GM12878 (cell line): ENCODE results near the gene KLF3. TPM values are rescaled to one million over a fixed set of nuclear protein-coding genes. Genes with fewer than 3 reads are reported as not detected.

Experiments
- ATAC-seq: fragments of 200-7000 bp; cut with Tn5 transposase; 3 replicates; pipeline ENCODE4 v1.9.1; 2020; ENCODE audit warnings: mild to moderate bottlenecking, moderate library complexity
- BruUV-seq: library from RNA; stranded (reverse); fragments of 400-500 nt; replicated peaks from 2 replicates; lab custom pipeline; 2021; lab: Mats Ljungman, UMichigan
- CTCF ChIA-PET: fragments of 300-600 bp; sonication (Branson Sonifier 250); formaldehyde crosslinking; extraction: SDS; loops from one replicate; lab custom pipeline; 2021; ENCODE audit warnings: inconsistent platforms; lab: Yijun Ruan, JAX
- POLR2A ChIA-PET: fragments of 350-600 bp; formaldehyde crosslinking; extraction: SDS; loops from one replicate; lab custom pipeline; 2021; ENCODE audit warnings: inconsistent platforms; lab: Charles Lee
- RAD21 ChIA-PET: fragments of 300-600 bp; sonication (Branson Sonifier 250); formaldehyde crosslinking; loops from one replicate; lab custom pipeline; 2023; ENCODE audit warnings: antibody characterized with exemption; ENCODE audit not compliant: unreplicated experiment; lab: Charles Lee
- SMC1A ChIA-PET: fragments of 300-600 bp; sonication (Branson Sonifier 250); formaldehyde crosslinking; loops from one replicate; lab custom pipeline; 2023; ENCODE audit not compliant: unreplicated experiment, uncharacterized antibody; lab: Charles Lee
- DNase-seq: peaks from one replicate; pipeline ENCODE4 v3.0.0-alpha.2; 2011; ENCODE audit warnings: low read depth, low spot score
- FAIRE-seq: peaks from 3 replicates; lab custom pipeline; 2011; peaks lifted over from hg19 to GRCh38; lab: Jason Lieb, UNC
- H2AFZ ChIP-seq: 2 replicates; pipeline ENCODE4 v1.6.0; 2011; ENCODE audit warnings: low read depth, low read length, control low read depth; ENCODE audit not compliant: control insufficient read depth
- H3K27ac ChIP-seq: 2 replicates; pipeline ENCODE4 v1.5.1; 2011; ENCODE audit warnings: control low read depth; ENCODE audit not compliant: control insufficient read depth, insufficient read depth
- H3K27me3 ChIP-seq, 2 experiments: replicated peaks in 1 of 2; 2 replicates each; pipeline versions ENCODE4 v1.6.0 to v1.6.1; 2011; ENCODE audit warnings: low read length in 1 of 2; ENCODE audit not compliant: control insufficient read depth in 2 of 2, insufficient read depth in 2 of 2
- H3K36me3 ChIP-seq, 2 experiments: 2 replicates each; pipeline ENCODE4 v1.5.1; 2011; ENCODE audit warnings: low read length in 1 of 2; ENCODE audit not compliant: control insufficient read depth in 2 of 2, insufficient read depth in 2 of 2
- H3K4me1 ChIP-seq: 2 replicates; pipeline ENCODE4 v1.6.1; 2011; ENCODE audit warnings: mild to moderate bottlenecking, low read length, moderate library complexity, mixed read lengths; ENCODE audit not compliant: control insufficient read depth, insufficient read depth
- H3K4me2 ChIP-seq: 2 replicates; pipeline ENCODE4 v1.6.0; 2011; ENCODE audit warnings: control low read depth; ENCODE audit not compliant: control insufficient read depth, insufficient read depth
- H3K4me3 ChIP-seq: fragments of 200-600 bp; sonication (generic); 2 replicates; pipeline ENCODE4 v1.5.1; 2016
- H3K79me2 ChIP-seq: 2 replicates; pipeline ENCODE4 v1.6.0; 2011; ENCODE audit warnings: low read length; ENCODE audit not compliant: control insufficient read depth, insufficient read depth
- H3K9ac ChIP-seq: 2 replicates; pipeline ENCODE4 v1.8.0; 2011; ENCODE audit warnings: low read length, control low read depth, mixed read lengths; ENCODE audit not compliant: control insufficient read depth, insufficient read depth
- H3K9me3 ChIP-seq: replicated peaks from 3 replicates; pipeline ENCODE4 v1.5.1; 2011; ENCODE audit warnings: mild to moderate bottlenecking, low read length; ENCODE audit not compliant: control insufficient read depth, insufficient read depth
- H4K20me1 ChIP-seq: 2 replicates; pipeline ENCODE4 v1.6.0; 2011; ENCODE audit not compliant: control insufficient read depth, insufficient read depth
- CBX5 ChIP-seq: sonication (generic); IDR thresholded peaks from 2 replicates; pipeline ENCODE4 v1.6.1; 2016; ENCODE audit warnings: low read depth, moderate library complexity, mild to moderate bottlenecking, inconsistent platforms
- CHD4 ChIP-seq: fragments of 200-600 bp; sonication (generic); IDR thresholded peaks from 2 replicates; pipeline ENCODE4 v1.6.1; 2016; ENCODE audit warnings: mild to moderate bottlenecking
- GABPA ChIP-seq: IDR thresholded peaks from 2 replicates; pipeline ENCODE4 v1.6.1; 2014; ENCODE audit warnings: antibody characterized with exemption, low read depth, mild to moderate bottlenecking, inconsistent platforms
- IKZF2 ChIP-seq, 2 experiments: fragments of 450-650 bp; IDR thresholded peaks; 2 replicates each; pipeline ENCODE4 v1.6.1; 2017; ENCODE audit warnings: mild to moderate bottlenecking in 2 of 2, moderate library complexity in 2 of 2
- LARP7 ChIP-seq: fragments of 450-650 bp; IDR thresholded peaks from 2 replicates; pipeline ENCODE4 v1.6.1; 2017; ENCODE audit warnings: mild to moderate bottlenecking
- MEF2A ChIP-seq: IDR thresholded peaks from 2 replicates; pipeline ENCODE4 v1.6.1; 2011; ENCODE audit warnings: low read depth, mild to moderate bottlenecking, low read length, moderate library complexity; ENCODE audit not compliant: insufficient read depth
- PKNOX1 ChIP-seq: fragments of 450-650 bp; IDR thresholded peaks from 2 replicates; pipeline ENCODE4 v1.6.1; 2016; ENCODE audit warnings: mild to moderate bottlenecking
- TCF7 ChIP-seq: IDR thresholded peaks from 2 replicates; pipeline ENCODE4 v1.6.1; 2014; ENCODE audit warnings: antibody characterized with exemption, borderline replicate concordance
- USF2 ChIP-seq: IDR thresholded peaks from 2 replicates; pipeline ENCODE4 v1.6.1; 2011; ENCODE audit warnings: low read depth, low read length, improper control_type of control experiment, borderline replicate concordance
- ZNF207 ChIP-seq: fragments of 450-650 bp; IDR thresholded peaks from 2 replicates; pipeline ENCODE4 v1.6.1; 2014; ENCODE audit warnings: antibody characterized with exemption, mild to moderate bottlenecking, borderline replicate concordance
- ZNF622 ChIP-seq: fragments of 450-650 bp; IDR thresholded peaks from 2 replicates; pipeline ENCODE4 v1.6.1; 2017; ENCODE audit warnings: mild to moderate bottlenecking, inconsistent platforms
- ZZZ3 ChIP-seq: IDR thresholded peaks from 2 replicates; pipeline ENCODE4 v1.6.1; 2011; ENCODE audit warnings: low read depth; ENCODE audit not compliant: control insufficient read depth, insufficient read length
- WGBS: methylation state at CpG from one replicate; pipeline ENCODE4 v1.1.6; 2016; ENCODE audit warnings: low lambda C conversion rate; ENCODE audit not compliant: insufficient replicate concordance, insufficient coverage; ENCODE audit errors: missing lambda C conversion rate; 5-methylcytosine and 5-hydroxymethylcytosine counted together
- in situ Hi-C: fragments of 300-500 bp; cut with MboI; formaldehyde crosslinking; loops from 9 replicates; pipeline ENCODE4 v1.14.3; 2018; ENCODE audit warnings: mixed read lengths
- intact Hi-C: fragments of 100-400 bp; cut with micrococcal nuclease; formaldehyde crosslinking; loops from one replicate; pipeline ENCODE4 v1.14.2; 2022; ENCODE audit not compliant: unreplicated experiment
- polyA plus RNA-seq, 11 experiments: library from polyadenylated mRNA; depleted of rRNA in 4 of 11; unstranded in 6 of 11; stranded (reverse) in 5 of 11; fragments of >200 nt; fragmentation: Nextera tagmentation in 4 of 11; fragmentation: Illumina TruSeq in 1 of 11; extraction: Ambion mirVana in 4 of 11; extraction: Trizol in 1 of 11; gene quantifications; 1 replicate in 1 of 11; 2 replicates in 10 of 11; pipeline versions ENCODE4 v1.2.1 to v1.2.3, GENCODE V29; 2011 to 2016; ENCODE audit warnings: inconsistent platforms in 2 of 11, missing spikeins in 2 of 11, low read depth in 1 of 11
- total RNA-seq, 4 experiments: library from RNA; depleted of rRNA in 3 of 4; stranded (reverse); fragments of >200 nt in 3 of 4; fragmentation: Illumina TruSeq in 1 of 4; extraction: Trizol in 1 of 4; gene quantifications; 2 replicates each; pipeline versions ENCODE4 v1.2.1 to v1.2.3, GENCODE V29; 2013 to 2021
- TF ChIP-seq, protein P1 (sequence below): fragments of 450-650 bp; conservative IDR thresholded peaks from 2 replicates; pipeline ENCODE4 v1.6.1; 2017; ENCODE audit warnings: mild to moderate bottlenecking, moderate library complexity
- TF ChIP-seq, protein P2 (sequence below): fragments of 450-650 bp; IDR thresholded peaks from 2 replicates; pipeline ENCODE4 v1.6.1; 2017; ENCODE audit warnings: low read depth, mild to moderate bottlenecking, moderate library complexity
- TF ChIP-seq, protein P3 (sequence below): IDR thresholded peaks from 2 replicates; pipeline ENCODE4 v1.6.1; 2011; ENCODE audit warnings: borderline replicate concordance, low read depth, mild to moderate bottlenecking, moderate library complexity, mixed read lengths, low read length; ENCODE audit not compliant: insufficient read depth; ENCODE audit errors: extremely low read length

The KLF3 gene
- total and polyA plus RNA-seq, 10 of the 15 experiments (the other 5 are each of a cell fraction or from before 2014, with no cell fraction given): 1.4 to 5.8 (median 2.1) TPM

DNA sequence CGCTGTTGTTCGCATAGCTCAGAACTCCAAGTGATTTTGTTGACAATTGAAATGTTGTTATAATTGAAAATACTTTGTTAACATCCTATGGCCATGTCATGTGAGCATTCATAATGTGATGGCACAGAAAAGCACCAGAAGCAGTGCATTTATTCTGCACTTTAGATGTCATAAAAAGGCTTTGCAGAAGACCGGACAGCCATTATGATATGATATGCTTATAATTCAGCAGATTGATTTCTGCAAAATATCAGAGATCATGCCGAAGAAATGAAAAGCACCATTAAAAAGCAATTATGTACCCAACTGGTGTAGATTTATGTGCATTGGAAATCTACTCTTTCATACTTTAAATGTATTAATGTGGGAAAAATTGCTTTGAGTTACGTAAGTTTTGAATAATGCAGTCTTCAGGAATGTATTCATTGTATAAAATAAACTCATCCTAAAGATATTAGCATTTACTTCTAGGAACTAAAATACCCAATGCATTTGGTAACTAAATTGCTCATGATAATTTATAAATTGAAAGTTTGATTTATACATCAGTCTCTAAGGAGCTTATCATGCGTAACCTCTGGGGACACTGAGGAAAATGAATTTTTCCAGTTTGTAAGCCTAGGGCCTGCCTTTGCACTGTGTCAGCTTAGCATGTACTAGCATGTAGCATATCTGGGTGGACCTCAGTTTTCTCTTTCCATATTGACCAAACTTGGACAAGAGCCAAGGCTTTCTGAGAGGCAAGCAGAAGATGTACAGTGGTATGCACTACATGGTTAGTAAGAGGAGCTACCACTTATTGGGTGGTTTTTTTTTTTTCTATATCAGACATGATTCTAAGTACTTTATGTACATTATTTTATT is 75.2 kb downstream of the KLF3 start:
- ChIA-PET POLR2A (interaction anchor here (0.6 kb wide), 1 partner anchor 44 kb away, joined by 3 read pairs; the partner anchor contains the start of gene TLR10), RAD21 (interaction anchor here (0.9 to 1.4 kb wide), 5 partner anchors 8 to 670 kb away, joined by 3 to 7 read pairs (median 3); partner anchors contain the start of gene TLR10), SMC1A (interaction anchor here (0.6 to 5.2 kb wide), 6 partner anchors 7 to 560 kb away, joined by 3 to 23 read pairs (median 4); partner anchors contain the start of gene TLR10), CTCF (interaction anchor here (0.6 to 5.6 kb wide), 7 partner anchors 8 to 560 kb away, joined by 4 to 23 read pairs (median 6); partner anchors contain the start of gene TLR10)
- H3K9ac ChIP-seq: no peak overlapping the region
- in situ Hi-C loops: no loop called here
- intact Hi-C loops: no loop called here
- no peak overlapping the region for H3K4me3 ChIP-seq
- no peaks in the 10 kb centered on the region for H3K36me3 ChIP-seq
- 91% methylated on average over 6 of the region's 6 CpGs for WGBS
- H2AFZ ChIP-seq: no peak overlapping the region
- no peak overlapping the region for H3K27ac ChIP-seq
- no peak overlapping the region for H3K4me2 ChIP-seq
- no peaks in the 10 kb centered on the region; a peak in 1 of 4 replicates for H3K27me3 ChIP-seq
- no TSS peak for BruUV-seq
- no peaks in the 10 kb centered on the region for H4K20me1 ChIP-seq
- H3K79me2 ChIP-seq: no peaks in the 10 kb centered on the region
- H3K9me3 ChIP-seq: peaks cover 2% of the 10 kb centered on the region; the same call in 1 of the 3 replicates
- no peak for DNase-seq
- FAIRE-seq: no peak
- ATAC-seq: no peak
- H3K4me1 ChIP-seq: peaks cover 6% of the 10 kb centered on the region; the same call in 1 of the 2 replicates
- TF ChIP-seq ZNF622 (no peak), CBX5 (no peak), ZNF207 (no peak), TCF7 (no peak), CHD4 (no peak), MEF2A (no peak), GABPA (no peak), LARP7 (no peak), USF2 (no peak), ZZZ3 (no peak), IKZF2 (IDR thresholded peaks at IDR 0.05) (no peak), PKNOX1 (no peak)
- TF ChIP-seq, protein P1, sequence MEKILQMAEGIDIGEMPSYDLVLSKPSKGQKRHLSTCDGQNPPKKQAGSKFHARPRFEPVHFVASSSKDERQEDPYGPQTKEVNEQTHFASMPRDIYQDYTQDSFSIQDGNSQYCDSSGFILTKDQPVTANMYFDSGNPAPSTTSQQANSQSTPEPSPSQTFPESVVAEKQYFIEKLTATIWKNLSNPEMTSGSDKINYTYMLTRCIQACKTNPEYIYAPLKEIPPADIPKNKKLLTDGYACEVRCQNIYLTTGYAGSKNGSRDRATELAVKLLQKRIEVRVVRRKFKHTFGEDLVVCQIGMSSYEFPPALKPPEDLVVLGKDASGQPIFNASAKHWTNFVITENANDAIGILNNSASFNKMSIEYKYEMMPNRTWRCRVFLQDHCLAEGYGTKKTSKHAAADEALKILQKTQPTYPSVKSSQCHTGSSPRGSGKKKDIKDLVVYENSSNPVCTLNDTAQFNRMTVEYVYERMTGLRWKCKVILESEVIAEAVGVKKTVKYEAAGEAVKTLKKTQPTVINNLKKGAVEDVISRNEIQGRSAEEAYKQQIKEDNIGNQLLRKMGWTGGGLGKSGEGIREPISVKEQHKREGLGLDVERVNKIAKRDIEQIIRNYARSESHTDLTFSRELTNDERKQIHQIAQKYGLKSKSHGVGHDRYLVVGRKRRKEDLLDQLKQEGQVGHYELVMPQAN: no peak
- TF ChIP-seq, protein P2, sequence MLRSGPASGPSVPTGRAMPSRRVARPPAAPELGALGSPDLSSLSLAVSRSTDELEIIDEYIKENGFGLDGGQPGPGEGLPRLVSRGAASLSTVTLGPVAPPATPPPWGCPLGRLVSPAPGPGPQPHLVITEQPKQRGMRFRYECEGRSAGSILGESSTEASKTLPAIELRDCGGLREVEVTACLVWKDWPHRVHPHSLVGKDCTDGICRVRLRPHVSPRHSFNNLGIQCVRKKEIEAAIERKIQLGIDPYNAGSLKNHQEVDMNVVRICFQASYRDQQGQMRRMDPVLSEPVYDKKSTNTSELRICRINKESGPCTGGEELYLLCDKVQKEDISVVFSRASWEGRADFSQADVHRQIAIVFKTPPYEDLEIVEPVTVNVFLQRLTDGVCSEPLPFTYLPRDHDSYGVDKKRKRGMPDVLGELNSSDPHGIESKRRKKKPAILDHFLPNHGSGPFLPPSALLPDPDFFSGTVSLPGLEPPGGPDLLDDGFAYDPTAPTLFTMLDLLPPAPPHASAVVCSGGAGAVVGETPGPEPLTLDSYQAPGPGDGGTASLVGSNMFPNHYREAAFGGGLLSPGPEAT: no peak
- TF ChIP-seq, protein P3, sequence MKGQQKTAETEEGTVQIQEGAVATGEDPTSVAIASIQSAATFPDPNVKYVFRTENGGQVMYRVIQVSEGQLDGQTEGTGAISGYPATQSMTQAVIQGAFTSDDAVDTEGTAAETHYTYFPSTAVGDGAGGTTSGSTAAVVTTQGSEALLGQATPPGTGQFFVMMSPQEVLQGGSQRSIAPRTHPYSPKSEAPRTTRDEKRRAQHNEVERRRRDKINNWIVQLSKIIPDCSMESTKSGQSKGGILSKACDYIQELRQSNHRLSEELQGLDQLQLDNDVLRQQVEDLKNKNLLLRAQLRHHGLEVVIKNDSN: no peak
